SK-N-SH (cell line): Measurements from ENCODE around the gene PHACTR3. TPM values are rescaled to one million over a fixed set of nuclear protein-coding genes. Genes with fewer than 3 reads are reported as not detected.

ENCODE experiments used
- CTCF ChIA-PET: fragments of 300-600, 350-600 bp; formaldehyde crosslinking; extraction: SDS; loops from one replicate; lab custom pipeline; 2021; lab: Yijun Ruan, JAX
- POLR2A ChIA-PET: fragments of 350-600 bp; sonication (Branson Sonifier 250); formaldehyde crosslinking; extraction: SDS; loops from one replicate; lab custom pipeline; 2020; ENCODE audit warnings: antibody characterized with exemption, inconsistent platforms; lab: Yijun Ruan, JAX
- DNase-seq: peaks from one replicate; pipeline ENCODE4 v3.0.0; 2012
- H2AFZ ChIP-seq: fragments of 200-600 bp; sonication (generic); 2 replicates; pipeline ENCODE4 v1.8.1; 2016; ENCODE audit warnings: antibody characterized with exemption, mild to moderate bottlenecking, low read depth
- H3F3A ChIP-seq: fragments of 200-600 bp; sonication (generic); replicated peaks from 2 replicates; pipeline ENCODE3; 2016; ENCODE audit warnings: antibody characterized with exemption, mild to moderate bottlenecking; ENCODE audit not compliant: insufficient read depth
- H3K27ac ChIP-seq, 2 experiments: fragments of 200-500 bp in 1 of 2; fragments of 200-600 bp in 1 of 2; sonication (Bioruptor generic) in 1 of 2; sonication (generic), shearing (Covaris generic) in 1 of 2; 2 replicates each; pipeline versions ENCODE4 v1.5.1 to v1.6.1; 2014 to 2016; ENCODE audit warnings: low read depth in 2 of 2, inconsistent platforms in 1 of 2, low read length in 1 of 2, mild to moderate bottlenecking in 1 of 2, mixed read lengths in 1 of 2
- H3K27me3 ChIP-seq: fragments of 200-600 bp; sonication (generic), shearing (Covaris generic); 2 replicates; pipeline ENCODE4 v1.6.1; 2016; ENCODE audit warnings: mixed run types; ENCODE audit not compliant: insufficient read depth
- H3K36me3 ChIP-seq, 2 experiments: fragments of 200-500 bp in 1 of 2; fragments of 200-600 bp in 1 of 2; sonication (Bioruptor generic) in 1 of 2; sonication (generic) in 1 of 2; replicated peaks in 1 of 2; 2 replicates each; pipeline versions ENCODE3 to v1.5.1; 2014 to 2016; ENCODE audit warnings: low read length in 1 of 2, mild to moderate bottlenecking in 1 of 2; ENCODE audit not compliant: insufficient read depth in 2 of 2, control insufficient read depth in 1 of 2
- H3K4me1 ChIP-seq, 2 experiments: fragments of 200-500 bp in 1 of 2; fragments of 200-600 bp in 1 of 2; sonication (Bioruptor generic) in 1 of 2; sonication (generic), shearing (Covaris generic) in 1 of 2; 2 replicates each; pipeline versions ENCODE4 v1.5.1 to v1.6.1; 2014 to 2016; ENCODE audit warnings: low read depth in 1 of 2, low read length in 1 of 2, mixed run types in 1 of 2; ENCODE audit not compliant: insufficient read depth in 2 of 2, control insufficient read depth in 1 of 2
- H3K4me2 ChIP-seq: fragments of 200-600 bp; sonication (generic), shearing (Covaris generic); 2 replicates; pipeline ENCODE4 v1.6.1; 2017; ENCODE audit warnings: mixed run types
- H3K4me3 ChIP-seq, 2 experiments: fragments of 200-500 bp in 1 of 2; fragments of 200-600 bp in 1 of 2; sonication (Bioruptor generic) in 1 of 2; sonication (generic), shearing (Covaris generic) in 1 of 2; 2 replicates each; pipeline versions ENCODE4 v1.5.1 to v1.8.1; 2014 to 2016; ENCODE audit warnings: low read depth in 2 of 2, inconsistent platforms in 1 of 2, low read length in 1 of 2, mild to moderate bottlenecking in 1 of 2, mixed read lengths in 1 of 2, moderate library complexity in 1 of 2
- H3K79me2 ChIP-seq: fragments of 200-600 bp; sonication (generic); 2 replicates; pipeline ENCODE4 v1.8.1; 2017; ENCODE audit warnings: mild to moderate bottlenecking; ENCODE audit not compliant: insufficient read depth
- H3K9ac ChIP-seq: fragments of 200-600 bp; sonication (generic); 2 replicates; pipeline ENCODE4 v1.6.1; 2017; ENCODE audit warnings: mixed run types
- H3K9me2 ChIP-seq: fragments of 200-600 bp; sonication (generic); 2 replicates; pipeline ENCODE4 v1.6.1; 2017; ENCODE audit warnings: mixed run types
- H3K9me3 ChIP-seq: fragments of 200-600 bp; sonication (generic); 2 replicates; pipeline ENCODE4 v1.6.1; 2017; ENCODE audit warnings: mixed run types, mild to moderate bottlenecking, moderate library complexity
- H4K20me1 ChIP-seq: fragments of 200-600 bp; sonication (generic); 2 replicates; pipeline ENCODE4 v1.6.1; 2017; ENCODE audit warnings: mild to moderate bottlenecking, mixed run types; ENCODE audit not compliant: insufficient read depth
- CTCF ChIP-seq: fragments of 200-600 bp; sonication (generic); IDR thresholded peaks from 2 replicates; pipeline ENCODE4 v1.6.1; 2017; ENCODE audit warnings: antibody characterized with exemption, mild to moderate bottlenecking, moderate library complexity
- EZH2phosphoT487 ChIP-seq: fragments of 200-600 bp; sonication (generic); IDR thresholded peaks from 2 replicates; pipeline ENCODE4 v1.6.1; 2017; ENCODE audit warnings: low read depth, mixed run types, mild to moderate bottlenecking, antibody characterized with exemption, moderate library complexity, borderline replicate concordance
- IRF3 ChIP-seq: fragments of 150-350 bp; IDR thresholded peaks from 2 replicates; pipeline ENCODE4 v1.6.1; 2016; ENCODE audit warnings: mild to moderate bottlenecking, low read depth, low read length
- MEF2A ChIP-seq: IDR thresholded peaks from 2 replicates; pipeline ENCODE4 v1.4.0; 2012; ENCODE audit warnings: low read depth, borderline replicate concordance
- MXI1 ChIP-seq: IDR thresholded peaks from 2 replicates; pipeline ENCODE4 v1.6.1; 2012; ENCODE audit warnings: mild to moderate bottlenecking, low read depth, low read length, improper control_type of control experiment
- NRF1 ChIP-seq: IDR thresholded peaks from 2 replicates; pipeline ENCODE4 v1.6.1; 2012; ENCODE audit warnings: low read depth, mild to moderate bottlenecking, low read length
- PBX3 ChIP-seq: IDR thresholded peaks from 2 replicates; pipeline ENCODE4; 2012
- REST ChIP-seq: IDR thresholded peaks from 2 replicates; pipeline ENCODE4 v1.6.1; 2012; ENCODE audit warnings: mild to moderate bottlenecking, low read depth, low read length, moderate library complexity
- RFX5 ChIP-seq: IDR thresholded peaks from 2 replicates; pipeline ENCODE4 v1.6.1; 2012; ENCODE audit warnings: mild to moderate bottlenecking, improper control_type of control experiment, low read length
- SMC3 ChIP-seq: IDR thresholded peaks from 2 replicates; pipeline ENCODE4 v1.6.1; 2012; ENCODE audit warnings: low read depth, low read length, improper control_type of control experiment
- TAF1 ChIP-seq: IDR thresholded peaks from 2 replicates; pipeline ENCODE4 v1.6.1; 2012; ENCODE audit warnings: low read depth, mild to moderate bottlenecking, low read length, moderate library complexity, borderline replicate concordance
- WGBS: methylation state at CpG from one replicate; pipeline ENCODE4 v1.1.6; 2017; ENCODE audit warnings: low lambda C conversion rate; 5-methylcytosine and 5-hydroxymethylcytosine counted together
- polyA plus RNA-seq, 3 experiments: library from polyadenylated mRNA; depleted of rRNA; stranded (reverse); fragments of >200 nt; gene quantifications; 2 replicates each; pipeline ENCODE4 v1.2.3, GENCODE V29; 2012

PHACTR3 gene
- polyA plus RNA-seq, 1 of the 3 experiments (the other 2 are of a cell fraction) = 0.10 TPM

- POLR2A ChIA-PET = no interaction called here
- Histone ChIP-seq H3K4me1 (no peaks in the 10 kb centered on the region; a peak in 1 of 4 replicates), H3K27ac (no peak overlapping the region), H3K36me3 (no peaks in the 10 kb centered on the region), H3K79me2 (no peaks in the 10 kb centered on the region), H2AFZ (no peak overlapping the region), H3K27me3 (no peaks in the 10 kb centered on the region), H3K9me2 (no peaks in the 10 kb centered on the region), H3K4me3 (no peak overlapping the region), H3F3A (no peaks in the 10 kb centered on the region)
- DNase-seq = no peak
- TF ChIP-seq MEF2A = no peak
- TF ChIP-seq MXI1 = no peak
- no peak for TF ChIP-seq NRF1
- TF ChIP-seq TAF1 = no peak
- no peak for TF ChIP-seq RFX5
- no peak for TF ChIP-seq SMC3
- no peak for TF ChIP-seq REST
- TF ChIP-seq EZH2phosphoT487 = no peak
- TF ChIP-seq IRF3 = no peak
- no peak for TF ChIP-seq PBX3
- no peak for TF ChIP-seq CTCF
- TF ChIP-seq, all 33 proteins: peak for 0
- Histone ChIP-seq H3K9ac (no peak overlapping the region), H3K9me3 (no peaks in the 10 kb centered on the region), H3K4me2 (no peak overlapping the region), H4K20me1 (no peaks in the 10 kb centered on the region)
- WGBS = 42% methylated on average over 18 of the region's 18 CpGs
- CTCF ChIA-PET = interaction anchor here (0.9 kb wide), 1 partner anchor 14 kb away, joined by 3 read pairs; no protein-coding TSS in a partner anchor
These were observed 30.2 kb downstream of the PHACTR3 start for GRCh38 chr20:59634435-59635005.
